HPDE6-E6E7 (cell line): ENCODE measurements around the gene HDAC5.
"Not testable (repeated sequence)": the region's sequence is repeated elsewhere in the genome, so short reads cannot be mapped to it uniquely, and the experiment has no call there.

Experiments
- DNase-seq: peaks from one replicate; pipeline ENCODE4 v3.0.0; 2011; ENCODE audit warnings: missing footprints; ENCODE audit errors: extremely low spot score

HDAC5 gene

GRCh38 chr17:44067545-44067940, 55.9 kb downstream of the HDAC5 start:
- DNase-seq = no peak

GRCh38 chr17:44066204-44066930, 57.1 kb downstream of the HDAC5 start, which contains the start of gene LSM12:
TSS of gene LSM12 (minus strand) at chr17:44066671. CDS start at chr17:44066587, 84 bp downstream.
- peak; percentile 83 for DNase-seq

- no peak for DNase-seq
These were observed 57.7 kb downstream of the HDAC5 start for GRCh38 chr17:44065668-44066203.

- no peak for DNase-seq
These were observed 59.5 kb downstream of the HDAC5 start for GRCh38 chr17:44063704-44064639.

- no peak for DNase-seq
These were observed 60.6 kb downstream of the HDAC5 start for GRCh38 chr17:44062871-44063270.

- DNase-seq = no peak
These were observed 62.0 kb downstream of the HDAC5 start for GRCh38 chr17:44061446-44061845.

- no peak for DNase-seq
These were observed 64.1 kb downstream of the HDAC5 start for GRCh38 chr17:44059101-44059892.

- no peak for DNase-seq
These were observed 70.1 kb downstream of the HDAC5 start for GRCh38 chr17:44053125-44053872.

GRCh38 chr17:44049294-44050060, 74.0 kb downstream of the HDAC5 start:
- no peak for DNase-seq

- not testable (repeated sequence) for DNase-seq
These were observed 76.5 kb downstream of the HDAC5 start for GRCh38 chr17:44046893-44047292.

- DNase-seq = no peak
These were observed 78.0 kb downstream of the HDAC5 start for GRCh38 chr17:44045486-44045885.

- DNase-seq = no peak
These were observed 79.4 kb downstream of the HDAC5 start for GRCh38 chr17:44044071-44044470.

GRCh38 chr17:44043272-44043696, 80.2 kb downstream of the HDAC5 start:
- no peak for DNase-seq

- DNase-seq = peak; percentile 37
These were observed 83.4 kb downstream of the HDAC5 start for GRCh38 chr17:44039829-44040635.

- no peak for DNase-seq
These were observed 84.8 kb downstream of the HDAC5 start for GRCh38 chr17:44038604-44039011.

- DNase-seq = no peak
These were observed 86.0 kb downstream of the HDAC5 start for GRCh38 chr17:44037471-44037870.

- not testable (repeated sequence) for DNase-seq
These were observed 88.8 kb downstream of the HDAC5 start for GRCh38 chr17:44034688-44035087.

- DNase-seq = no peak
These were observed 89.5 kb downstream of the HDAC5 start for GRCh38 chr17:44033861-44034408.

- DNase-seq = no peak
These were observed 93.0 kb downstream of the HDAC5 start for GRCh38 chr17:44030482-44030881.
